ACC112 (cell line): ENCODE measurements around the gene CWF19L1.

Experiments
- H2AFZ ChIP-seq: fragments of 200-600 bp; sonication (generic); one replicate; pipeline ENCODE4 v1.6.0; 2017; ENCODE audit warnings: antibody characterized with exemption, low read length; ENCODE audit not compliant: unreplicated experiment
- H3K27ac ChIP-seq: fragments of 200-600 bp; sonication (generic); 2 replicates; pipeline ENCODE4 v1.5.1; 2014; ENCODE audit warnings: low read depth, mild to moderate bottlenecking, antibody characterized with exemption, low read length, moderate library complexity
- H3K27me3 ChIP-seq: fragments of 200-600 bp; sonication (generic); 2 replicates; pipeline ENCODE4 v1.6.1; 2014; ENCODE audit warnings: mild to moderate bottlenecking, antibody characterized with exemption, low read length, moderate library complexity, mixed read lengths; ENCODE audit not compliant: insufficient read depth
- H3K36me3 ChIP-seq: fragments of 200-600 bp; sonication (generic); 2 replicates; pipeline ENCODE4 v1.6.1; 2016; ENCODE audit warnings: mild to moderate bottlenecking, antibody characterized with exemption, low read length, moderate library complexity, mixed read lengths; ENCODE audit not compliant: insufficient read depth
- H3K4me1 ChIP-seq: fragments of 200-600 bp; sonication (generic); one replicate; pipeline ENCODE4 v1.6.1; 2016; ENCODE audit warnings: low read length, mixed read lengths; ENCODE audit not compliant: insufficient read depth, unreplicated experiment, control insufficient read depth
- H3K4me3 ChIP-seq: fragments of 200-600 bp; sonication (generic); 2 replicates; pipeline ENCODE4 v1.5.1; 2014; ENCODE audit warnings: mild to moderate bottlenecking, low read depth, low read length
- H3K79me2 ChIP-seq: fragments of 200-600 bp; sonication (generic); one replicate; pipeline ENCODE4 v1.6.0; 2016; ENCODE audit warnings: low read length; ENCODE audit not compliant: control insufficient read depth, unreplicated experiment, insufficient read depth

Gene CWF19L1

GRCh38 chr10:100208276-100208675 is 59.2 kb downstream of the CWF19L1 start:
- H3K27me3 ChIP-seq = no peaks in the 10 kb centered on the region
- H3K79me2 ChIP-seq = no peaks in the 10 kb centered on the region
- H3K36me3 ChIP-seq = peaks cover 30% of the 10 kb centered on the region
- H3K27ac ChIP-seq = no peak overlapping the region
- H3K4me3 ChIP-seq = no peak overlapping the region
- H3K4me1 ChIP-seq = peaks cover 11% of the 10 kb centered on the region
- H2AFZ ChIP-seq = no peak overlapping the region

GRCh38 chr10:100204370-100204769 is 63.1 kb downstream of the CWF19L1 start:
- Histone ChIP-seq H3K79me2 (no peaks in the 10 kb centered on the region), H3K27ac (no peak overlapping the region), H3K27me3 (no peaks in the 10 kb centered on the region), H3K4me3 (no peak overlapping the region), H3K4me1 (peaks cover 7% of the 10 kb centered on the region), H2AFZ (no peak overlapping the region), H3K36me3 (peaks cover 37% of the 10 kb centered on the region)

DNA sequence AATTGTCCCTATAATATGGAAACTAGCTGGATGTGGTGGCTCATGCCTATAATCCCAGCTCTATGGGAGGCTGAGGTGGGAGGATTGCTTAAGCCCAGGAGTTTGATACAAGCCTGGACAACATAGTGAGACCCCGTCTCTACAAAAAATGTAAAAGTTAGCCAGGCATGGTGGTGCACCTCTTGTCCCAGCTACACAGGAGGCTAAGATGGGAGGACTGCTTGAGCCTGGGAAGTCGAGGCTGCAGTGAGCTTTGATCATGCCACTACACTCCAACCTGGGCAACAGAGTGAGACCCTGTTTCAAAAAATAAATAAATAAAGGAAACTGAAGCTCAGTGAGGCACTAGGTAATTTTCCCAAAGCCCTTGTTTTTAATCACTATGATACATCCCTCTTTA is 65.9 kb downstream of the CWF19L1 start:
- Histone ChIP-seq H2AFZ (no peak overlapping the region), H3K4me3 (no peak overlapping the region), H3K79me2 (no peaks in the 10 kb centered on the region), H3K36me3 (peaks cover 17% of the 10 kb centered on the region), H3K27me3 (no peaks in the 10 kb centered on the region), H3K27ac (no peak overlapping the region), H3K4me1 (no peaks in the 10 kb centered on the region)

DNA sequence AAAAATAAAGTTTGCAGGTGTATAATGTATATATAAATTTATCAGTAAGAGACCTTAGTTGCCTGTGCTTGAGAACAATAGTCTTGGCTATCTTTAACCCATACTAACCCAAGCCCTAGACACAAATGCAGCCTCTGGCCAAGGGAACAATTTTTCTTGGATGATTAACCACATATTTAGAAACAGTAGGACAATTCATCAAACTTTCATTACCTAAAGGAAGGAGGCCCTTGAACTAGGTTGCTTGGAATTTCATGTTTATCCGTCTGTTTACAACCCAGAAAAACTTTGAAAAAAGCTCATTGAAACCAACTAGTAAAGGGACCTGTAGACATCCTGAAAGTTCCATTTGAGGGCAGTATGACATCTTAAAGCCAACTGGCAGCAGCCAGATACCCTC is 72.7 kb downstream of the CWF19L1 start:
- Histone ChIP-seq H3K27me3 (no peaks in the 10 kb centered on the region), H2AFZ (no peak overlapping the region), H3K36me3 (peaks cover 15% of the 10 kb centered on the region), H3K27ac (no peak overlapping the region), H3K4me1 (no peaks in the 10 kb centered on the region), H3K79me2 (no peaks in the 10 kb centered on the region), H3K4me3 (no peak overlapping the region)

GRCh38 chr10:100192350-100192749 is 75.1 kb downstream of the CWF19L1 start:
- H2AFZ ChIP-seq = no peak overlapping the region
- H3K27me3 ChIP-seq = no peaks in the 10 kb centered on the region
- H3K4me1 ChIP-seq = peaks cover 9% of the 10 kb centered on the region
- H3K27ac ChIP-seq = no peak overlapping the region
- no peak overlapping the region for H3K4me3 ChIP-seq
- peaks cover 20% of the 10 kb centered on the region for H3K36me3 ChIP-seq
- H3K79me2 ChIP-seq = peaks cover 15% of the 10 kb centered on the region

DNA sequence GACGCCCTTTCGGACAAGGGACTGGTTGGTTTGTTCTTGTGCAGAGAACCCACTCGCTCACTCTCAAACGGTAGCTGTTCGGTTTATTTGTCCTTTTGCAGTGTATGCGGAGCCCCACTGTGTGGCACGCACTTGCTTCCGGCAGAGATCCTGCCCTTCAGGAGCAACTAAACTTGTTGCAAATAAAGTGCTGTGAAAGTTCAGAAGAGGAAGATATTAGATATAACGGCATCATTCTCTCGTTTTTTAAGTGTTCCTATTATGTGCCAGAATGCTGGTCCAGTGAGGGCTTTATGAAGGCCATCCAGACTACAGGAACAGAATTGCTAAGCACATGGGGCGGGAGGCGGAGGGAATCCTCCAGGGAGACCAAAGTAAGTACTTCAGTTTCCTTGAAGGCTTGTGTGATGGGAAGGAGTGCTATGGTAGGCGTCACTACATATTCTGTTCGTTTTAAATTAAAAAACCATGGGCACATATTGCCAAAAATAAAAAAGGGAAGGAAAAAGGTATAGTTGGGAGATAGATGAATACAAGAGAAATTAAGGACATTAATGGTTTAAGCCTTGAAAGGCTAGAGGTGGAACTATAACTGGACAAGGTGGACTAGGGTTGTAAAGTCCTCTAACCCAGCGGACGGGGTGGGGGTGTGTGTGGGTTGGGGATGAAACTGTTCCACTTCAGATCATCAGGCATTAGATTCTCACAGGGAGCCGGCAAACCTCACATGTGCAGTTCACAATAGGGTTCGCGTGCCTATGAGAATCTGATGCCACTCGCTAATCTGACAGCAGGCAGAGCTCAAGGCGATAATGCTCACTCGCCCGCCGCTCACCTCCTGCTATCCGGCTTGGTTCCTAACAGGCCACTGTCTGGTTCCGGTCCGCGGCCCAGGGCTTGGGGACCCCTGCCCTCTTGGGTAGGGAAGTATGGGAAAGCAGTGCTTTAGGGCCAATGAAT is 80.9 kb downstream of the CWF19L1 start:
- Histone ChIP-seq H3K4me3 (peak overlapping the region; percentile 92), H3K27me3 (no peaks in the 10 kb centered on the region), H3K36me3 (peaks cover 14% of the 10 kb centered on the region), H3K79me2 (peaks cover 58% of the 10 kb centered on the region), H3K27ac (peak overlapping the region; percentile 59), H2AFZ (peak overlapping the region; percentile 71), H3K4me1 (peaks cover 29% of the 10 kb centered on the region)

DNA sequence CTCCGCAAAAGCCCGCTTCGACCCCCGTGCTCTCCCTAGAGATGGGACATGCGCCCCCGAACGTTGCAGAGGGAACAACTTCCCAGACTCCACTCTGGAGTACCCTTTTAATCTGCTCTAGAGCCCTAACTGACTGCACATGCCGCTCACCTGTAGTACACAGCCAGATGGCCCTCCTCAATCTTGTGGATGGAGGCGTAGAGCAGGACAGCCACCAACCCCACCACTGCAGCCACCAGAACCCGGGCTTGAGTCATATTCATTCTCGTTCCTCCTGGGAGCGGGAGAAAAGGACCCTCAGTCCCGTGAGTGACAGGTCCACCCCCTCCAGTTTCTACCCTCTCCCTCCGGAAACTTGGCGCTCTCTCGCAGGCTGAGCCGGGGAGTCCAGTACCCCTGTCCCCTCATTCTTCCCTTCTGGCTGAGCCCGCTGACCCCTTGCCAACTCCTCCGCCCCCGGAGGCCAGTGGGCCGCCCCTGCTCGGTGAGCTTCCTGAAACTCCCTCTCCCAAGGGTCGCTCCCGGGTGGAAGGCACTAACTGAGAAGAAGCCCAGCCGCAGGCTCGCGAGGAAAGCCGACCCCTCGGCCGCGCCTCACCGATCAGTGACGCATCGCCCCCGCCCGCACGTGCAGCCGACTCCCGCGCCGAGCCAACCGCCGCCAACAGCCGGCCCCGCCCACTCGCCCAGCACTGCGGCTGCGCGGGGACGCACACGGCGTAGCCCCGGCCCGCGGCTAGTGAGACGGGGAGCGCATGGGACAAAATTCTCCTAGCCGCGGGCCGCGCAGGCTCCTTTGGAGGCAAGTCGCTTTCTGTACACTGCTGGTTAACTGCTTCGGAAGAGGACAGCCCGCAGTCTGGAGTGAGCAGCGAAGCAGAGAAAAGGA is 81.8 kb downstream of the CWF19L1 start, which contains the start of gene ERLIN1:
Gene ERLIN1 (minus strand): TSS at position 666 of the 889 bp plus-strand sequence. CDS start 403 bp downstream, at position 263.
- H3K4me3 ChIP-seq = peak within 1 kb of the TSS; percentile 92
- H3K27me3 ChIP-seq = no peaks in the 10 kb centered on the region
- H3K27ac ChIP-seq = peak within 1 kb of the TSS; percentile 59
- H2AFZ ChIP-seq = peak within 1 kb of the TSS; percentile 97
- peaks cover 29% of the 10 kb centered on the region for H3K4me1 ChIP-seq
- H3K79me2 ChIP-seq = peaks cover 58% of the 10 kb centered on the region
- H3K36me3 ChIP-seq = peaks cover 8% of the 10 kb centered on the region

DNA sequence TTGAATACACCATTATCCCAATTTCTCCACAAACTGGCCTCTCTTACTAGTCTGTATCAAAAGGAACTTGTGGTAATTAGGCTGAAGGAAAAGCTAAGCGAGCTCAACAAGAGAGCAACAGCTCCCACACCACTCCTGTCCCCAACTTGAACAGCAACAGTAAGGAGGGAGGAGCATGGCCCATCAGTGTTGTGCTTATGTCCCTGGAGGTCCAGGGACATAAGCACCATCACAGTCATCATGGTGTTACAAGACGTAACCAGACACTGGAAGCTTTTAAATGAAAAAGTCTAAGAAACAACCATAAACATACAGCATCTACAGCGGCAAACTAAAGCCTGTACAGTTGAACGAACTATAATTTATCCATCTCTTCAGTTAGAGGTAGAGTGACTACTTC is 82.6 kb downstream of the CWF19L1 start:
- Histone ChIP-seq H3K36me3 (peaks cover 8% of the 10 kb centered on the region), H3K4me3 (peak overlapping the region; percentile 92), H3K27me3 (no peaks in the 10 kb centered on the region), H3K4me1 (peaks cover 29% of the 10 kb centered on the region), H3K79me2 (peaks cover 58% of the 10 kb centered on the region), H3K27ac (peak overlapping the region; percentile 59), H2AFZ (peak overlapping the region; percentile 97)

DNA sequence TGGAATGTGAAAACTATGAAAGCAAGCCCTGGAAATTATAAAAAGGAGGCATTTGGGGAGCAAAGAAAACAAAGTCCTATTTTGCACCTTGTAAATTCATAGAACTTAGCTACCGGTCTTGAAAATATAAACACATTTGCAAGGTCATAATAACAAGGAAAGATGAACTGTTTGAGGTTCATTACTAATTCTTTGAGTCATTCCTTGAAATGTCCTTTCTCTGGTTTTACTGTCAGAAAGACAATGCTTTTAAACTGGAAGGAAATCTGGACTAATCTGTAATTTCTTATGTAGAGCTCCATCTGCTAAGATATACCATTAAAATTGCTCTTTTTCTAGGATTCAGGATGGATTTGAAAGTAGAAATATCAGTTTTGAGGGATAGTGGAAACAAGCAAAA is 83.0 kb downstream of the CWF19L1 start:
- Histone ChIP-seq H3K27ac (peak overlapping the region; percentile 59), H3K36me3 (peaks cover 7% of the 10 kb centered on the region), H3K79me2 (peaks cover 57% of the 10 kb centered on the region), H3K4me3 (peak overlapping the region; percentile 92), H3K4me1 (peaks cover 29% of the 10 kb centered on the region), H3K27me3 (no peaks in the 10 kb centered on the region), H2AFZ (no peak overlapping the region)

GRCh38 chr10:100183481-100183880 is 84.0 kb downstream of the CWF19L1 start:
- H3K4me3 ChIP-seq = peak overlapping the region; percentile 92
- H3K4me1 ChIP-seq = peaks cover 32% of the 10 kb centered on the region
- H3K79me2 ChIP-seq = peaks cover 51% of the 10 kb centered on the region
- peaks cover 8% of the 10 kb centered on the region for H3K36me3 ChIP-seq
- peak overlapping the region; percentile 10; the same call in 1 of the 2 replicates for H3K27ac ChIP-seq
- no peak overlapping the region for H2AFZ ChIP-seq
- H3K27me3 ChIP-seq = no peaks in the 10 kb centered on the region
